LNCaP clone FGC (cell line): Measurements from ENCODE around the gene CACNB4.

Experiments
- DNase-seq: peaks from one replicate; pipeline ENCODE4 v3.0.0-alpha.2; 2011; ENCODE audit warnings: low read depth
- H3K4me3 ChIP-seq: 2 replicates; pipeline ENCODE4 v1.5.1; 2011; ENCODE audit warnings: mild to moderate bottlenecking, low read depth, low read length, control low read depth
- TF ChIP-seq, protein P1 (sequence below): IDR thresholded peaks from 2 replicates; pipeline ENCODE4 v1.5.1; 2012; ENCODE audit warnings: mild to moderate bottlenecking; ENCODE audit not compliant: control insufficient read depth, insufficient read depth; ENCODE audit errors: extremely low read depth

The CACNB4 gene

GRCh38 chr2:151783133-151783520 lies 315.7 kb downstream of the CACNB4 start:
- no peak overlapping the region for H3K4me3 ChIP-seq
- no peak for DNase-seq
- TF ChIP-seq, protein P1, sequence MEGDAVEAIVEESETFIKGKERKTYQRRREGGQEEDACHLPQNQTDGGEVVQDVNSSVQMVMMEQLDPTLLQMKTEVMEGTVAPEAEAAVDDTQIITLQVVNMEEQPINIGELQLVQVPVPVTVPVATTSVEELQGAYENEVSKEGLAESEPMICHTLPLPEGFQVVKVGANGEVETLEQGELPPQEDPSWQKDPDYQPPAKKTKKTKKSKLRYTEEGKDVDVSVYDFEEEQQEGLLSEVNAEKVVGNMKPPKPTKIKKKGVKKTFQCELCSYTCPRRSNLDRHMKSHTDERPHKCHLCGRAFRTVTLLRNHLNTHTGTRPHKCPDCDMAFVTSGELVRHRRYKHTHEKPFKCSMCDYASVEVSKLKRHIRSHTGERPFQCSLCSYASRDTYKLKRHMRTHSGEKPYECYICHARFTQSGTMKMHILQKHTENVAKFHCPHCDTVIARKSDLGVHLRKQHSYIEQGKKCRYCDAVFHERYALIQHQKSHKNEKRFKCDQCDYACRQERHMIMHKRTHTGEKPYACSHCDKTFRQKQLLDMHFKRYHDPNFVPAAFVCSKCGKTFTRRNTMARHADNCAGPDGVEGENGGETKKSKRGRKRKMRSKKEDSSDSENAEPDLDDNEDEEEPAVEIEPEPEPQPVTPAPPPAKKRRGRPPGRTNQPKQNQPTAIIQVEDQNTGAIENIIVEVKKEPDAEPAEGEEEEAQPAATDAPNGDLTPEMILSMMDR, result no peak
